Esophagus squamous epithelium (tissue), 4 donors: ENCODE measurements around the gene MCL1.
"Not testable (repeated sequence)": the region's sequence is repeated elsewhere in the genome, so short reads cannot be mapped to it uniquely, and the experiment has no call there.

ENCODE experiments used
- POLR2A ChIP-seq, 4 donors: fragments of 450-650 bp; IDR thresholded peaks; one replicate each; pipeline ENCODE4 v1.6.1; 2017; ENCODE audit warnings: antibody characterized with exemption in 4 of 4, mild to moderate bottlenecking in 4 of 4, moderate library complexity in 3 of 4
- TF ChIP-seq, protein P1 (sequence below), 6 experiments: fragments of 450-650 bp in 4 of 6; fragments of 200-600 bp in 2 of 6; sonication (generic) in 2 of 6; IDR thresholded peaks; one replicate each; pipeline ENCODE4 v1.5.1; 2016 to 2019; ENCODE audit warnings: antibody characterized with exemption in 6 of 6, mild to moderate bottlenecking in 4 of 6, moderate library complexity in 4 of 6

DNA sequence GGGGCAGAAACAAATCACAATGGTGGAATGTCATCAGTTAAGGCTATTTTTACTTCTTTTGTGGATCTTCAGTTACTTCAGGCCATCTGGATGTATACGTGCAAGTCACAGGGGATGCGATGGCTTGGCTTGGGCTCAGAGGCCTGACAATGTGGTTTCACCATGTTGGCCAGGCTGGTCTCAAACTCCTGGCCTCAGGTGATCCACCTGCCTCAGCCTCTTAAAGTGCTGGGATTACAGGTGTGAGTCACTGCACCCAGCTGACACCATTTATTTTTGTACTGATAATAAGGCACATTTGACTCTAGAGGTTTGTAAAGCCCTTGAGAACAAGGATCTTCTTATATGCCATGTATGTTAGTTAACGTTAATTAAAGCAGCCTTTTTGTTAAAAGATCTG, 1.6 kb upstream of the MCL1 start:
- TF ChIP-seq, protein P1, sequence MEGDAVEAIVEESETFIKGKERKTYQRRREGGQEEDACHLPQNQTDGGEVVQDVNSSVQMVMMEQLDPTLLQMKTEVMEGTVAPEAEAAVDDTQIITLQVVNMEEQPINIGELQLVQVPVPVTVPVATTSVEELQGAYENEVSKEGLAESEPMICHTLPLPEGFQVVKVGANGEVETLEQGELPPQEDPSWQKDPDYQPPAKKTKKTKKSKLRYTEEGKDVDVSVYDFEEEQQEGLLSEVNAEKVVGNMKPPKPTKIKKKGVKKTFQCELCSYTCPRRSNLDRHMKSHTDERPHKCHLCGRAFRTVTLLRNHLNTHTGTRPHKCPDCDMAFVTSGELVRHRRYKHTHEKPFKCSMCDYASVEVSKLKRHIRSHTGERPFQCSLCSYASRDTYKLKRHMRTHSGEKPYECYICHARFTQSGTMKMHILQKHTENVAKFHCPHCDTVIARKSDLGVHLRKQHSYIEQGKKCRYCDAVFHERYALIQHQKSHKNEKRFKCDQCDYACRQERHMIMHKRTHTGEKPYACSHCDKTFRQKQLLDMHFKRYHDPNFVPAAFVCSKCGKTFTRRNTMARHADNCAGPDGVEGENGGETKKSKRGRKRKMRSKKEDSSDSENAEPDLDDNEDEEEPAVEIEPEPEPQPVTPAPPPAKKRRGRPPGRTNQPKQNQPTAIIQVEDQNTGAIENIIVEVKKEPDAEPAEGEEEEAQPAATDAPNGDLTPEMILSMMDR (IDR thresholded peaks at IDR 0.05) = not testable (repeated sequence)
- TF ChIP-seq POLR2A (IDR thresholded peaks at IDR 0.05) = not testable (repeated sequence)
